Neural progenitor cell (in vitro differentiated cells): ENCODE data around the gene ARAF.

ENCODE experiments used
- EZH2 ChIP-seq: fragments of 200-600 bp; sonication (generic); IDR thresholded peaks from 2 replicates; pipeline ENCODE4 v1.6.1; 2017; ENCODE audit warnings: antibody characterized with exemption, mild to moderate bottlenecking, moderate library complexity
- EZH2phosphoT487 ChIP-seq: fragments of 200-600 bp; sonication (generic); IDR thresholded peaks from 2 replicates; pipeline ENCODE4 v1.6.1; 2017; ENCODE audit warnings: antibody characterized with exemption
- TF ChIP-seq, protein P1 (sequence below): fragments of 200-600 bp; sonication (generic); IDR thresholded peaks from 2 replicates; pipeline ENCODE4 v1.5.1; 2017; ENCODE audit warnings: antibody characterized with exemption, mild to moderate bottlenecking

DNA sequence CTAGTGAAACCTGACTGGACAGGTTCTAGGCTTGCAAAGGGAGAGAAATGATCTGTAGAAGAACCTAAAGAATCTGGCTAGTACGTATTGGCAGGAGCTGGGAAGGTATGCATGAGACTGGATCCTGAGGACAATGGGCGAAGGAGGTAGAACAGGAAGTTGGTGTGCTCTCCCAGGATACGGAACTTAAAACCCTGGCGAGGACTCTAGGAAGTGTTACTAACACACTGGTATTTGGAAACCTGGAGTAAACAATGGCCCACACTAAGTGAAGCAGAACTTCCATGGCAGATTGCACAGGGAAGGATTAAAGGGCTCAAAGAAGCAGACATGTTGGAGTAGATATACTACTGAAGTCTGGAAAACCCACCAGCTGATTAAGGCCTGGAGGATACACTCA, 49.5 kb downstream of the ARAF start:
- TF ChIP-seq, protein P1, sequence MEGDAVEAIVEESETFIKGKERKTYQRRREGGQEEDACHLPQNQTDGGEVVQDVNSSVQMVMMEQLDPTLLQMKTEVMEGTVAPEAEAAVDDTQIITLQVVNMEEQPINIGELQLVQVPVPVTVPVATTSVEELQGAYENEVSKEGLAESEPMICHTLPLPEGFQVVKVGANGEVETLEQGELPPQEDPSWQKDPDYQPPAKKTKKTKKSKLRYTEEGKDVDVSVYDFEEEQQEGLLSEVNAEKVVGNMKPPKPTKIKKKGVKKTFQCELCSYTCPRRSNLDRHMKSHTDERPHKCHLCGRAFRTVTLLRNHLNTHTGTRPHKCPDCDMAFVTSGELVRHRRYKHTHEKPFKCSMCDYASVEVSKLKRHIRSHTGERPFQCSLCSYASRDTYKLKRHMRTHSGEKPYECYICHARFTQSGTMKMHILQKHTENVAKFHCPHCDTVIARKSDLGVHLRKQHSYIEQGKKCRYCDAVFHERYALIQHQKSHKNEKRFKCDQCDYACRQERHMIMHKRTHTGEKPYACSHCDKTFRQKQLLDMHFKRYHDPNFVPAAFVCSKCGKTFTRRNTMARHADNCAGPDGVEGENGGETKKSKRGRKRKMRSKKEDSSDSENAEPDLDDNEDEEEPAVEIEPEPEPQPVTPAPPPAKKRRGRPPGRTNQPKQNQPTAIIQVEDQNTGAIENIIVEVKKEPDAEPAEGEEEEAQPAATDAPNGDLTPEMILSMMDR: no peak
- TF ChIP-seq EZH2: no peak
- no peak for TF ChIP-seq EZH2phosphoT487
